ENCODE results near the gene PPP1R27. TPM values are rescaled to one million over a fixed set of nuclear protein-coding genes. Genes with fewer than 3 reads are reported as not detected.

Gene PPP1R27
- total RNA-seq, 2 donors from 2014 or later = not detected

GRCh38 chr17:81809556-81809998 is 25.3 kb downstream of the PPP1R27 start:
- no peak for DNase-seq
- H3K9ac ChIP-seq (ENCODE audit: low read depth in 2 of 2, low read length in 2 of 2) = no peak overlapping the region
- intact Hi-C loops (cut with DNase I) = no loop called here
- no peaks in the 10 kb centered on the region for H3K9me3 ChIP-seq
- no peak overlapping the region for H3K4me3 ChIP-seq
- no peaks in the 10 kb centered on the region for H3K4me1 ChIP-seq
- TF ChIP-seq CTCF (IDR thresholded peaks at IDR 0.05) = no peak
- H3K36me3 ChIP-seq = no peaks in the 10 kb centered on the region
- H3K27ac ChIP-seq = no peak overlapping the region
- peaks cover 34% of the 10 kb centered on the region for H3K27me3 ChIP-seq

GRCh38 chr17:81808778-81809555 is 25.9 kb downstream of the PPP1R27 start:
- Histone ChIP-seq H3K27me3 (peaks cover 40% of the 10 kb centered on the region), H3K9me3 (no peaks in the 10 kb centered on the region), H3K4me1 (no peaks in the 10 kb centered on the region), H3K9ac (ENCODE audit: low read depth in 2 of 2, low read length in 2 of 2) (no peak overlapping the region), H3K4me3 (no peak overlapping the region), H3K36me3 (no peaks in the 10 kb centered on the region), H3K27ac (no peak overlapping the region)
- TF ChIP-seq CTCF (IDR thresholded peaks at IDR 0.05) = no peak
- no peak for DNase-seq
- intact Hi-C loops (cut with DNase I) = no loop called here

GRCh38 chr17:81807839-81808238 is 27.0 kb downstream of the PPP1R27 start:
- no peak for TF ChIP-seq CTCF (IDR thresholded peaks at IDR 0.05)
- H3K27ac ChIP-seq = no peak overlapping the region
- H3K4me3 ChIP-seq = no peak overlapping the region
- no peaks in the 10 kb centered on the region for H3K9me3 ChIP-seq
- DNase-seq = no peak
- H3K27me3 ChIP-seq = peaks cover 51% of the 10 kb centered on the region
- intact Hi-C loops (cut with DNase I) = no loop called here
- no peaks in the 10 kb centered on the region for H3K36me3 ChIP-seq
- H3K4me1 ChIP-seq = no peaks in the 10 kb centered on the region
- no peak overlapping the region for H3K9ac ChIP-seq (ENCODE audit: low read depth in 2 of 2, low read length in 2 of 2)

- no peak for TF ChIP-seq CTCF (IDR thresholded peaks at IDR 0.05)
Observed at GRCh38 chr17:81807210-81807719, 27.6 kb downstream of the PPP1R27 start.

GRCh38 chr17:81806461-81807209 is 28.2 kb downstream of the PPP1R27 start:
- Histone ChIP-seq H3K4me3 (no peak overlapping the region), H3K27ac (no peak overlapping the region), H3K9ac (ENCODE audit: low read depth in 2 of 2, low read length in 2 of 2) (no peak overlapping the region), H3K9me3 (no peaks in the 10 kb centered on the region), H3K27me3 (peaks cover 62% of the 10 kb centered on the region), H3K4me1 (no peaks in the 10 kb centered on the region), H3K36me3 (no peaks in the 10 kb centered on the region)
- no peak for DNase-seq
- no peak for TF ChIP-seq CTCF (IDR thresholded peaks at IDR 0.05)
- intact Hi-C loops (cut with DNase I) = no loop called here

More at GRCh38 chr17:81807210-81807719, 27.6 kb downstream of the PPP1R27 start:
- no peak overlapping the region for H3K9ac ChIP-seq (ENCODE audit: low read depth in 2 of 2, low read length in 2 of 2)
- H3K4me1 ChIP-seq = no peaks in the 10 kb centered on the region
- H3K4me3 ChIP-seq = no peak overlapping the region
- intact Hi-C loops (cut with DNase I) = no loop called here
- H3K36me3 ChIP-seq = no peaks in the 10 kb centered on the region
- DNase-seq = no peak
- H3K27ac ChIP-seq = no peak overlapping the region
- H3K27me3 ChIP-seq = peaks cover 57% of the 10 kb centered on the region
- H3K9me3 ChIP-seq = no peaks in the 10 kb centered on the region

All from colonic mucosa (tissue), 4 donors.